Measurements from ENCODE around the gene ALDOB.

- TF ChIP-seq CTCF (IDR thresholded peaks at IDR 0.05) (no peak), POLR2AphosphoS5 (IDR thresholded peaks at IDR 0.05; ENCODE audit: low read depth, low read length) (no peak), SIN3A (IDR thresholded peaks at IDR 0.05; ENCODE audit: borderline replicate concordance, insufficient read depth, low read depth, low read length) (no peak)
Observed at GRCh38 chr9:101421653-101422065, 13.9 kb downstream of the ALDOB start.

Measured in Panc1 (cell line).